Measurements from ENCODE around the gene NTPCR.
"Not testable (repeated sequence)": the region's sequence is repeated elsewhere in the genome, so short reads cannot be mapped to it uniquely, and the experiment has no call there.

The NTPCR gene

GRCh38 chr1:232923739-232924386, 26.5 kb upstream of the NTPCR start:
- peak; percentile 89 for DNase-seq
- H2AFZ ChIP-seq (ENCODE audit: low read depth, low read length): peak overlapping the region; percentile 42; the same call in 1 of the 2 replicates
- no peaks in the 10 kb centered on the region for H3K79me2 ChIP-seq (ENCODE audit: insufficient read depth, low read length)
- TF ChIP-seq EZH2 (IDR thresholded peaks at IDR 0.05; ENCODE audit: borderline replicate concordance, low read depth, low read length, severe bottlenecking): no peak
- TF ChIP-seq CTCF (IDR thresholded peaks at IDR 0.05; ENCODE audit: borderline replicate concordance, extremely low read depth, low read length, poor library complexity, severe bottlenecking): peak; percentile 38
- H3K4me2 ChIP-seq (ENCODE audit: insufficient read depth, low read length): peak overlapping the region; percentile 53
- peaks cover 50% of the 10 kb centered on the region for H3K4me1 ChIP-seq (ENCODE audit: insufficient read depth, low read length)
- no peaks in the 10 kb centered on the region for H4K20me1 ChIP-seq (ENCODE audit: insufficient read depth, low read length)
- H3K36me3 ChIP-seq (ENCODE audit: insufficient read depth, low read length): no peaks in the 10 kb centered on the region
- peak overlapping the region in 1 of 2 experiments; percentile 19; a peak in 2 of 4 replicates for H3K4me3 ChIP-seq (ENCODE audit: low read depth in 1 of 2, low read length in 2 of 2)
- peak; percentile 92 for ATAC-seq (ENCODE audit: insufficient read depth, low read depth)
- H3K9ac ChIP-seq (ENCODE audit: low read depth, low read length): peak overlapping the region; percentile 27
- no peaks in the 10 kb centered on the region for H3K9me3 ChIP-seq (ENCODE audit: insufficient read depth, low read length, severe bottlenecking)
- H3K27ac ChIP-seq (ENCODE audit: low read length): peak overlapping the region; percentile 83
- no peaks in the 10 kb centered on the region for H3K27me3 ChIP-seq (ENCODE audit: insufficient read depth, low read length, poor library complexity)

DNA sequence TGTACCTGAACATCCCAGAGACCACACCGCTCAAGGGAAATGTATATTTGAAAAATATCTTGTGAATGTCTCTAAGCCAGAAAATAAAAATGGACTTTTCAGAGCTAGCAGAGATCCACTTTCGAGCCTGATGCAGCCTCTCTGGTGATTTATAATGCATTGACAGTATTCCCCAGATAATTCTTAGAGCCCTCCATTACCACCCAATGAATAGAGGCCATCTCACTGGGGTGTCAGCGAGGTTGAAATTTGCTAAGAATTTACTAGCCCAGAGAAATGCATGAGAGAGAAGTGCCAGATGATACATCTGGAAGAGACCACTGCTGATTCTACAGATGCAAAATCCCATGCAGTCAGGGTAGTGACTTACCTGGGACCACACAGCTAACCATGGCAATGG, 25.5 kb upstream of the NTPCR start:
- no peak for DNase-seq
- TF ChIP-seq CTCF (IDR thresholded peaks at IDR 0.05; ENCODE audit: borderline replicate concordance, extremely low read depth, low read length, poor library complexity, severe bottlenecking): no peak
- no peak for TF ChIP-seq EZH2 (IDR thresholded peaks at IDR 0.05; ENCODE audit: borderline replicate concordance, low read depth, low read length, severe bottlenecking)
- no peak overlapping the region for H3K4me3 ChIP-seq (ENCODE audit: low read depth in 1 of 2, low read length in 2 of 2)
- no peaks in the 10 kb centered on the region for H3K36me3 ChIP-seq (ENCODE audit: insufficient read depth, low read length)
- H2AFZ ChIP-seq (ENCODE audit: low read depth, low read length): no peak overlapping the region
- H3K4me2 ChIP-seq (ENCODE audit: insufficient read depth, low read length): no peak overlapping the region
- H4K20me1 ChIP-seq (ENCODE audit: insufficient read depth, low read length): no peaks in the 10 kb centered on the region
- H3K9ac ChIP-seq (ENCODE audit: low read depth, low read length): no peak overlapping the region
- H3K9me3 ChIP-seq (ENCODE audit: insufficient read depth, low read length, severe bottlenecking): no peaks in the 10 kb centered on the region
- ATAC-seq (ENCODE audit: insufficient read depth, low read depth): no peak
- H3K27ac ChIP-seq (ENCODE audit: low read length): peak overlapping the region; percentile 67
- H3K4me1 ChIP-seq (ENCODE audit: insufficient read depth, low read length): peaks cover 50% of the 10 kb centered on the region
- no peaks in the 10 kb centered on the region for H3K27me3 ChIP-seq (ENCODE audit: insufficient read depth, low read length, poor library complexity)
- H3K79me2 ChIP-seq (ENCODE audit: insufficient read depth, low read length): no peaks in the 10 kb centered on the region

- H4K20me1 ChIP-seq (ENCODE audit: insufficient read depth, low read length): no peaks in the 10 kb centered on the region
- no peak overlapping the region for H3K4me2 ChIP-seq (ENCODE audit: insufficient read depth, low read length)
- peak overlapping the region; percentile 12; the same call in 1 of the 2 replicates for H3K9ac ChIP-seq (ENCODE audit: low read depth, low read length)
- peak overlapping the region; percentile 67 for H3K27ac ChIP-seq (ENCODE audit: low read length)
- H3K4me3 ChIP-seq (ENCODE audit: low read depth in 1 of 2, low read length in 2 of 2): no peak overlapping the region
- no peaks in the 10 kb centered on the region for H3K36me3 ChIP-seq (ENCODE audit: insufficient read depth, low read length)
- H3K9me3 ChIP-seq (ENCODE audit: insufficient read depth, low read length, severe bottlenecking): no peaks in the 10 kb centered on the region
- H3K27me3 ChIP-seq (ENCODE audit: insufficient read depth, low read length, poor library complexity): no peaks in the 10 kb centered on the region
- H2AFZ ChIP-seq (ENCODE audit: low read depth, low read length): no peak overlapping the region
- DNase-seq: no peak
- ATAC-seq (ENCODE audit: insufficient read depth, low read depth): no peak
- no peak for TF ChIP-seq EZH2 (IDR thresholded peaks at IDR 0.05; ENCODE audit: borderline replicate concordance, low read depth, low read length, severe bottlenecking)
- no peak for TF ChIP-seq CTCF (IDR thresholded peaks at IDR 0.05; ENCODE audit: borderline replicate concordance, extremely low read depth, low read length, poor library complexity, severe bottlenecking)
- H3K79me2 ChIP-seq (ENCODE audit: insufficient read depth, low read length): no peaks in the 10 kb centered on the region
- peaks cover 50% of the 10 kb centered on the region for H3K4me1 ChIP-seq (ENCODE audit: insufficient read depth, low read length)
These were observed 24.8 kb upstream of the NTPCR start for GRCh38 chr1:232925421-232926220.

GRCh38 chr1:232927166-232927565, 23.2 kb upstream of the NTPCR start:
- DNase-seq; H3K27ac ChIP-seq (ENCODE audit: low read length); H2AFZ ChIP-seq (ENCODE audit: low read depth, low read length); H3K27me3 ChIP-seq (ENCODE audit: insufficient read depth, low read length, poor library complexity); H3K9me3 ChIP-seq (ENCODE audit: insufficient read depth, low read length, severe bottlenecking); H3K4me2 ChIP-seq (ENCODE audit: insufficient read depth, low read length); H3K79me2 ChIP-seq (ENCODE audit: insufficient read depth, low read length); H3K36me3 ChIP-seq (ENCODE audit: insufficient read depth, low read length); H4K20me1 ChIP-seq (ENCODE audit: insufficient read depth, low read length); H3K9ac ChIP-seq (ENCODE audit: low read depth, low read length); ATAC-seq (ENCODE audit: insufficient read depth, low read depth); H3K4me3 ChIP-seq (ENCODE audit: low read depth in 1 of 2, low read length in 2 of 2): not testable (repeated sequence)
- peaks cover 43% of the 10 kb centered on the region for H3K4me1 ChIP-seq (ENCODE audit: insufficient read depth, low read length)

Measured in DND-41 (cell line).